K562 (cell line): ENCODE data around the gene CENPN. TPM values are rescaled to one million over a fixed set of nuclear protein-coding genes. Genes with fewer than 3 reads are reported as not detected.

Source experiments
- ADNP ChIP-seq: fragments of 200-800 bp; sonication (Bioruptor generic); IDR thresholded peaks from 2 replicates; pipeline ENCODE4 v1.6.1; 2016; ENCODE audit warnings: missing genetic modification characterization, missing compliant biosample characterization
- BRF1 ChIP-seq: IDR thresholded peaks from 3 replicates; pipeline ENCODE4 v1.6.1; 2011; ENCODE audit warnings: borderline replicate concordance, mild to moderate bottlenecking; ENCODE audit not compliant: insufficient read length; ENCODE audit errors: extremely low read depth
- CBX1 ChIP-seq: sonication (generic); IDR thresholded peaks from 2 replicates; pipeline ENCODE4 v1.6.1; 2016; ENCODE audit warnings: antibody characterized with exemption, low read depth, mild to moderate bottlenecking
- CEBPG ChIP-seq, 3 experiments: fragments of 200-800 bp in 1 of 3; sonication (Bioruptor generic) in 1 of 3; sonication (generic) in 1 of 3; formaldehyde crosslinking in 1 of 3; IDR thresholded peaks in 2 of 3; conservative IDR thresholded peaks in 1 of 3; 2 replicates each; pipeline versions ENCODE4 v1.6.1 to v1.8.0; 2016 to 2022; ENCODE audit warnings: missing compliant biosample characterization in 2 of 3, missing genetic modification characterization in 2 of 3, mild to moderate bottlenecking in 1 of 3, missing genetic modification reagents in 1 of 3
- HDAC1 ChIP-seq, 2 experiments: fragments of 450-650 bp; IDR thresholded peaks; 2 replicates each; pipeline ENCODE4 v1.6.1; 2016 to 2017; ENCODE audit warnings: inconsistent platforms in 1 of 2, mild to moderate bottlenecking in 1 of 2, moderate library complexity in 1 of 2
- MCM3 ChIP-seq: fragments of 450-650 bp; IDR thresholded peaks from 2 replicates; pipeline ENCODE4 v1.6.1; 2016
- MECOM ChIP-seq: fragments of 250-450 bp; sonication (Bioruptor Pico); IDR thresholded peaks from 2 replicates; pipeline ENCODE4 v1.8.0; 2022; ENCODE audit warnings: inconsistent platforms
- SNIP1 ChIP-seq: fragments of 450-650 bp; IDR thresholded peaks from 2 replicates; pipeline ENCODE4 v1.7.1; 2017; ENCODE audit warnings: low read depth, mild to moderate bottlenecking
- TRIM24 ChIP-seq, 2 experiments: fragments of 450-650 bp; IDR thresholded peaks; 2 replicates each; pipeline ENCODE4 v1.6.1; 2016
- ZBTB11 ChIP-seq, 3 experiments: fragments of 200-800 bp in 1 of 3; fragments of 250-450 bp in 1 of 3; fragments of 450-650 bp in 1 of 3; sonication (Bioruptor Pico) in 1 of 3; sonication (Bioruptor generic) in 1 of 3; formaldehyde crosslinking in 1 of 3; IDR thresholded peaks; 2 replicates each; pipeline versions ENCODE4 v1.6.1 to v1.8.0; 2016 to 2022; ENCODE audit warnings: mild to moderate bottlenecking in 2 of 3, missing genetic modification characterization in 2 of 3, missing compliant biosample characterization in 1 of 3, moderate library complexity in 1 of 3
- ZBTB5 ChIP-seq: fragments of 450-650 bp; IDR thresholded peaks from 2 replicates; pipeline ENCODE4 v1.6.1; 2017; ENCODE audit warnings: antibody characterized with exemption
- ZBTB7A ChIP-seq: IDR thresholded peaks from 2 replicates; pipeline ENCODE4 v1.6.1; 2011; ENCODE audit warnings: low read depth, mild to moderate bottlenecking, low read length, moderate library complexity, borderline replicate concordance; ENCODE audit not compliant: control insufficient read depth
- ZFP30 ChIP-seq: fragments of 250-450 bp; sonication (Bioruptor Pico); IDR thresholded peaks from 2 replicates; pipeline ENCODE4 v1.8.0; 2022; ENCODE audit warnings: moderate library complexity, mild to moderate bottlenecking, inconsistent platforms, borderline replicate concordance
- ZKSCAN1 ChIP-seq: fragments of 150-350 bp; IDR thresholded peaks from 2 replicates; pipeline ENCODE4 v1.6.1; 2016; ENCODE audit warnings: low read depth, low read length
- ZNF311 ChIP-seq: fragments of 250-450 bp; sonication (Bioruptor Pico); IDR thresholded peaks from 2 replicates; pipeline ENCODE4 v1.4.0; 2020; ENCODE audit warnings: mild to moderate bottlenecking, moderate library complexity
- ZNF445 ChIP-seq: fragments of 250-450 bp; sonication (Bioruptor Pico); IDR thresholded peaks from 2 replicates; pipeline ENCODE4 v1.4.0; 2020; ENCODE audit warnings: low read depth, mild to moderate bottlenecking, moderate library complexity
- ZNF780A ChIP-seq: fragments of 250-450 bp; sonication (Bioruptor Pico); IDR thresholded peaks from 2 replicates; pipeline ENCODE4 v1.5.0; 2021; ENCODE audit warnings: mild to moderate bottlenecking
- polyA plus RNA-seq, 8 experiments: library from polyadenylated mRNA; depleted of rRNA in 4 of 8; stranded (reverse) in 5 of 8; unstranded in 3 of 8; fragments of >200 nt; fragmentation: Nextera tagmentation in 2 of 8; fragmentation: Illumina TruSeq in 1 of 8; extraction: Ambion mirVana in 2 of 8; extraction: Trizol in 1 of 8; gene quantifications; 2 replicates each; pipeline versions ENCODE4 v1.2.1 to v1.2.3, GENCODE V29; 2011 to 2014; ENCODE audit warnings: inconsistent platforms in 1 of 8, missing spikeins in 1 of 8
- total RNA-seq, 7 experiments: library from RNA; depleted of rRNA in 6 of 7; stranded (reverse); fragments of >200 nt in 6 of 7; fragmentation: Illumina TruSeq in 2 of 7; extraction: Trizol in 2 of 7; gene quantifications; 2 replicates each; pipeline versions ENCODE4 v1.2.1 to v1.2.3, GENCODE V29; 2011 to 2021; ENCODE audit warnings: low replicate concordance in 1 of 7
- TF ChIP-seq, protein P1 (sequence below): fragments of 150-350 bp; IDR thresholded peaks from 2 replicates; pipeline ENCODE4 v1.6.1; 2014; ENCODE audit warnings: low read depth, mild to moderate bottlenecking, low read length, borderline replicate concordance

The CENPN gene
- total and polyA plus RNA-seq, 9 of the 15 experiments (the other 6 are each of a cell fraction or from before 2014, with no cell fraction given), result 92.3 to 384 (median 140) TPM

GRCh38 chr16:81006211-81006812 is 702 bp upstream of the CENPN start (continued):
- no peak for TF ChIP-seq ZBTB5
- TF ChIP-seq ADNP (tag), result no peak
- TF ChIP-seq ZKSCAN1, result no peak
- TF ChIP-seq, protein P1, sequence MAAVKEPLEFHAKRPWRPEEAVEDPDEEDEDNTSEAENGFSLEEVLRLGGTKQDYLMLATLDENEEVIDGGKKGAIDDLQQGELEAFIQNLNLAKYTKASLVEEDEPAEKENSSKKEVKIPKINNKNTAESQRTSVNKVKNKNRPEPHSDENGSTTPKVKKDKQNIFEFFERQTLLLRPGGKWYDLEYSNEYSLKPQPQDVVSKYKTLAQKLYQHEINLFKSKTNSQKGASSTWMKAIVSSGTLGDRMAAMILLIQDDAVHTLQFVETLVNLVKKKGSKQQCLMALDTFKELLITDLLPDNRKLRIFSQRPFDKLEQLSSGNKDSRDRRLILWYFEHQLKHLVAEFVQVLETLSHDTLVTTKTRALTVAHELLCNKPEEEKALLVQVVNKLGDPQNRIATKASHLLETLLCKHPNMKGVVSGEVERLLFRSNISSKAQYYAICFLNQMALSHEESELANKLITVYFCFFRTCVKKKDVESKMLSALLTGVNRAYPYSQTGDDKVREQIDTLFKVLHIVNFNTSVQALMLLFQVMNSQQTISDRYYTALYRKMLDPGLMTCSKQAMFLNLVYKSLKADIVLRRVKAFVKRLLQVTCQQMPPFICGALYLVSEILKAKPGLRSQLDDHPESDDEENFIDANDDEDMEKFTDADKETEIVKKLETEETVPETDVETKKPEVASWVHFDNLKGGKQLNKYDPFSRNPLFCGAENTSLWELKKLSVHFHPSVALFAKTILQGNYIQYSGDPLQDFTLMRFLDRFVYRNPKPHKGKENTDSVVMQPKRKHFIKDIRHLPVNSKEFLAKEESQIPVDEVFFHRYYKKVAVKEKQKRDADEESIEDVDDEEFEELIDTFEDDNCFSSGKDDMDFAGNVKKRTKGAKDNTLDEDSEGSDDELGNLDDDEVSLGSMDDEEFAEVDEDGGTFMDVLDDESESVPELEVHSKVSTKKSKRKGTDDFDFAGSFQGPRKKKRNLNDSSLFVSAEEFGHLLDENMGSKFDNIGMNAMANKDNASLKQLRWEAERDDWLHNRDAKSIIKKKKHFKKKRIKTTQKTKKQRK, result no peak
- TF ChIP-seq MECOM (CRISPR knock-in tag), result no peak
- peak in 1 of 2 experiments; percentile 95; a peak in 2 of 4 replicates for TF ChIP-seq HDAC1 (IDR thresholded peaks at IDR 0.05)
- no peak for TF ChIP-seq ZNF780A (CRISPR knock-in tag)
- TF ChIP-seq BRF1, result no peak
- no peak for TF ChIP-seq ZFP30 (CRISPR knock-in tag)
- TF ChIP-seq ZNF311 (CRISPR knock-in tag), result no peak
- no peak for TF ChIP-seq ZNF445 (CRISPR knock-in tag)
- TF ChIP-seq MCM3, result no peak
- TF ChIP-seq TRIM24 (IDR thresholded peaks at IDR 0.05), result no peak
- no peak for TF ChIP-seq ZBTB7A
- TF ChIP-seq ZBTB11 (CRISPR knock-in tag; IDR thresholded peaks at IDR 0.05), result no peak
- peak; percentile 10; the same call in 1 of the 2 replicates for TF ChIP-seq CEBPG (CRISPR knock-in tag; IDR thresholded peaks at IDR 0.05)
- TF ChIP-seq CEBPG (tag; conservative IDR thresholded peaks at IDR 0.05 in 1 of 2, IDR thresholded peaks at IDR 0.05 in 1 of 2), result no peak
- no peak for TF ChIP-seq SNIP1
- no peak; the same call in 1 of the 2 replicates for TF ChIP-seq CBX1
